GM21737 (cell line): ENCODE data around the gene VTI1A.
"Not testable (repeated sequence)": the region's sequence is repeated elsewhere in the genome, so short reads cannot be mapped to it uniquely, and the experiment has no call there.

Experiments
- ATAC-seq: cut with Tn5 transposase; IDR thresholded peaks from one replicate; pipeline ENCODE4 v1.9.1; 2021; ENCODE audit warnings: mild to moderate bottlenecking, moderate library complexity; ENCODE audit not compliant: unreplicated experiment

Gene VTI1A

DNA sequence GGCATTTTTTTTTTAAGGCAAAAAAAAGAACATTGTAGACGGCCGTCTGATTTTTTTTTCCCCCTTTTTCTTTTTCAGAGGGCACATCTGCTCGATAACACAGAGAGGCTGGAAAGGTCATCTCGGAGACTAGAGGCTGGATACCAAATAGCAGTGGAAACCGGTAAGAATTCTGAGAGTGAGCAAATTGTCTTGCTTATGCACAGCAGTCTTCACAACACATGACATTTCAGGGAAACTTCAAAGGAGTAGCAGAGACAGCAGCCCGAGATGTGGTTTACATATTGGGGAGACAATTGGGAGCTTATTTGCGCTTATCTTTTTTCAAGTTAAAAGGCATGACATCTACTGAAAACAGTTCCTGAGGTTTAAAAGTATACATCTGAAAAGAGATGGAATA, 91.2 kb downstream of the VTI1A start:
- ATAC-seq = no peak

DNA sequence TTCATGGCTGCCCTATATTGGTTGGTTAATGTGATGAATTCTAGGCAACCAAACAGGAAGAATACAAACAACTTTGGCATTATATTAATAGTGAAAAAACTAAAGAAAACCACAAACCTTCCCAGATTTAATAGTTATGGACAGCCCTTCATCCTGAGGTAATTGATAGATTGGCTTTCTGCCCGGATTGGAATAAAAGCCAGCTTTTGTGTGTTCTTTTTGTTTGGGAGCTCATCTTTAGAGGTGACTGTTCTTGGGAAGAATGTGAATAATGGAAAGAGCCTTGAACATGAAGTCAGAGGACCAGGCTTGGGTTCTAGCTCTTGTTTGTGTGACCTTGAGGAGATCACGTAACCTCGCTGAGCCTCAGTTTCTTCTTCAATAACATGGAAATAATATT, 92.3 kb downstream of the VTI1A start:
- ATAC-seq = no peak

DNA sequence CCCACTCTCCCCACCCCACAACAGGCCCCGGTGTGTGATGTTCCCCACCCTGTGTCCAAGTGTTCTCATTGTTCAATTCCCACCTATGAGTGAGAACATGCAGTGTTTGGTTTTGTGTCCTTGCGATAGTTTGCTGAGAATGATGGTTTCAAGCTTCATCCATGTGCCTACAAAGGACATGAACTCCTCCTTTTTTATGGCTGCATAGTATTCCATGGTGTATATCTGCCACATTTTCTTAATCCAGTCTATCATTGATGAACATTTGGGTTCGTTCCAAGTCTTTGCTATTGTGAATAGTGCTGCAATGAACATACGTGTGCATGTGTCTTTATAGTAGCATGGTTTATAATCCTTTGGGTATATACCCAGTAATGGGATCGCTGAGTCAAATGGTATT, 95.8 kb downstream of the VTI1A start:
- not testable (repeated sequence) for ATAC-seq

DNA sequence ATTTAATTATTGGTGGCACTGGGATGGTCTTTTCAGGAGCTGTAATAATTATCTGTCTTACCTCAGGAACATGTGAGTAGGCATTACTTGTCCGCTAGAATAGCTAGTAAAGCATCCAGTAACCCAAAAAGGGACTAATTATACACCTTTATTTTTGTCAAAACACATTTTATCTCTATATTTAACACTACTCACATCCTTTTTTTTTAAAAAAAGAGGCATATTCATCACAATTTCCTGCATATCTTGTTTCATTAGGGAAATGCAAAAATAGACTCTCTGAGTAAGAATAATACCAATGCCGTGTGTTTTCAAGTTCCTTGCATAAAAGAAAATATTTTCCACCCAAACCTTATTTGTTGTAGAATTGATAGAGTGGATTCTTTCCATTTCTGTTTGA, 99.5 kb downstream of the VTI1A start:
- ATAC-seq = no peak

DNA sequence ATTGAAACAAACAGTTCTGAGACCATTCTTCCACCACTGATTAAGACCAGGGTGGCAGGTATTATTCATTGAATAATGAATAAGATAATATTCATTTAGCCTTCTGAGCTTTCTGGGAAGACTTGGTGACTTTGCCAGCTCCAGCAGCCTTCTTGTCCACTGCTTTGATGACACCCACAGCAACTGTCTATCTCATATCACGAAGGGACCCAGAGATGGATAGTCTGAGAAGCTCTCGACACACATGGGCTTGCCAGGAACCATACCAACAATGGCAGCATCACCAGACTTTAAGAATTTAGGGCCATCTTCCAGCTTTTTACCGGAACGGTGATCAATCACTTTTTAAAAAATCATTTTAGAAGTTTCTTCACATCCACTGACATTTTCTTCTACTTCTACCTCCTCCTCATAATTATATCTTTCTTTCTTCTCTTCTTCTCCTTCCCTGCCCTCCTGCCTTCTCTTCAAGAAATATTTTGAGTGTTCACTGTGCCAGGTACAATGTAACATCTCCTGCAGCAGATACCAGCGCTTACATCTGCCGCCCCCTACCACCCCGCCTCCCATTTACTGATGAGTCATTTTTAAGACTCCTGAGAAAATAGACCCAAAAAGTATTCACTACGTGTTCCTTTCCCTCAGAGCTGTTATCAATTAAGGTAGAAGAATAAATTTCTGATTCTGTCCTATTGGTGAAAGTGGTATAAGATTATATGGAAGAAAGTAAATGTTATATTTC, 101.7 kb downstream of the VTI1A start:
- no peak for ATAC-seq

DNA sequence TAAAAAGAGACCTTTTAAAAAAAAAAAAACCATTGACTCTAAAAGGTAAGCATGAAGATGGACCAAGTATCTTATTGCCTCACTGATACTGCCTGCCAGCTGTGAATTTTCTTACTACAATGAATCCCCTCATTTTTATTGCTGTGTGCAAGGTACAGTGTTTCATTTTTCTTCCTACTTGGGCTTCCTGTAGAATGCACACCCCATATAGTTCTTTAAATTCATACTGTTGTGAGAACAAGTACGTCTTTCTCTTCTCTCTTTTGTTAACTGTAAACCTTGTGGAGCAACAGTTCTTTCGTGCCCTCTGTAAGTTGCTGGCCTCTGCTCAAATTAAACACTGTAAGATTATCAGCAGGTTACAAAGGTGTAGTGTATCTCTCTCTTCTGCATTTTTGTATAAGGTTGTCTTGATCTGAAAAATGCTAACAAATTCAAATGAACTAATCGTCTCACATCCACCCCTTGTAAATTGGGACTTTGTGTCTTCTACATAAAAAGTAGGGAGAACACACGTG, 105.6 kb downstream of the VTI1A start:
- ATAC-seq = no peak

DNA sequence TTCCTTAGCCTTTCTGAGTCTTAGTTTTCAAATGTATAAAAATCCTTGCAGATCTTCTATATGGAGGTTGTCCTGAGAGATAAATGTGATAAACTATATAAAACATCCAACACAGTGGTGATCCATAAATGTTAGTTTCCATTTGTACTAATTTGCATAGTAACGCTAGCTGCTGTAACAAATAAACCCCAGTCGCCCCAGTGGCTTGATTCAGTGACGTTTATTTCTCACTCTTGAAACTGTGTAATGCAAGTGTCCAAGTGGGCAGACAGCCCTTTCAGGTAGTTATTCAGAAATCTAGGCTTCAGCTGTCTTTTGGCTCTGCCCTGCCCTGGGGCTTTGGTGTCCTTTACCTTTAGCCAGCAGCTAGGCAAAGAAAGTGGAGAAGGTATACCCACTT, 106.3 kb downstream of the VTI1A start:
- ATAC-seq = no peak

DNA sequence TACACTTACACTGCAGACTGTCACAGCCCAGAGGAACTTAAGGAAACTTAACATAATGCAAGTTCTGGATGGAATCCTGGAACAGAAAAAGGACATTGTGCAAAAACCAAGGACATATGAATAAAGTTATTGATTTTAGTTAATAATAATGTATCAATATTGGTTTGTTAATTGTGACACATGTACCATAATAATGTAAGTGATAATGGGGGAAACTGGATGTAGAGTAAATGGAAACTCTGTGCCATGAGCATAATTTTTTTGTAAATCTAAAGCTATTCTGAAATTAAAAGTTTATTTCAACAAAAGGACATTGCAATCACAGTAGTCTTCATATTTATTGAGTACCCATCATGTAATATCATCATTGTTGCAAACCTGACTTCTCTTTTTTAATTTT, 107.2 kb downstream of the VTI1A start:
- no peak for ATAC-seq

DNA sequence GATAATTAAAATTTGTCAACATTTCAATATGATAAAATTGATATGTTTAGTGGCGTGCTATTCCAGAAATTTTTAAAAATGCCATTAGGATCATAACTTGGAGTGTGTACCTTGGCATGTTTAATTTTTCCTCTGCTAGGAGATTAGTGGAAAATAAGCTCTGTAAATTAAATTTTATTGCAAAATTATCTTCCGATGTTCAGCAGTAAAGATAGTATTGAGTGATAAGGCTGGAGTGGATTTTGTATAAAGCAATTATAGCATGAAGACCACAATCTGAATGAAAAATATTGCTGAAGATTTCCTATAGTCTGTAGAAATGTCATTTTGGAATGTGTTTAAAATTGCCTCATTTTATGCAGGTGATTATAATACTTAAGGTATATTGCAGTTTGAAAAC, 110.2 kb downstream of the VTI1A start:
- ATAC-seq = no peak

DNA sequence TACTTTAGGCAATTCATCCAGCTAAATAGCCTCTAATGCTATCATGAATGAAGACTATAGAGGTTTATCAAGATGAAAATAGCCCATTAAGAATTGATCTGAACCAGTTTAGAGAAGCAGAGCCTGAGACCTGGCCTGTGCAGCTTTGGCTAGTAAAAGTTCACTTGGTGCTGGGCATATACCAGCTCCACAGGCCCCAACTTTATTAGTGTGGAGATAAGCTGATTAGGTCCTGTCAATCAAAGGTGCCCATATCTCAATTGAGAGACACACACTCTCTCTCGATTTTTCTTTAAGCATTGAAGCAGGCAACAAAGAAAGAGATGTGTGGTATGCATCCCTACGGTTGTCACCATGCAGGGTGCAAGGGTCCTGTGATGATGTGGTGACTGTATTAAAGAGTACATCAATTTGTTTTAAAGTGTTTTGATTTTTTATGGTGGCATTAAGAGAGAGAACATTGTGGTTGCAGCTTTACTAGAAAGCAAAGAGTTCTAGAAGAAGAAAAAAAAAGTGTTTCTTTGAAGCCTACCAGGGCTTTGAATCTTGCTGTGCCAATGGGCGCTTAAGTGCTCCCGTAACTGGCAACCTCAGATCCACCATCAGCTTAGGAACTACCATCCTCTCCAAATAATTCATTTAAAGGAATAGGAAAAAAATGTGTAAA, 111.6 kb downstream of the VTI1A start:
- no peak for ATAC-seq

DNA sequence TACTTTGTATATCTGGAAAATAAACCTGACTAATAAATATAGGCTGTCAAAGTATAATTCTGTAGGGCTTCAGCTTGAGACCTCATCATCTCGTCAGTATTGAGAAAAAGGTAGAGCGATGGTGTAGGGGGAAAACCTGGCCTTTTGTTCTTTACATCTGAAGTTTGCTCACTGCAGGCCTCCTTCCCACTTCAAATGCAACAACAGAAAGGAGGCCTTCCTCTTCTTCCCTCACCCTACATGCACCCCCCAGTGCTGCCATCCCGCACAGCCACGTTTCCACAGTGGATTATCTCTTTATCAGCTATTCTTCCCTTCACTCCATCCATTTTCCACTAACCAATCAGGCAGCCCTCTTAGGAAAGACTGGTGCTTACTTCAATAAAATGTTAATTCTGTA, 112.3 kb downstream of the VTI1A start:
- no peak for ATAC-seq

DNA sequence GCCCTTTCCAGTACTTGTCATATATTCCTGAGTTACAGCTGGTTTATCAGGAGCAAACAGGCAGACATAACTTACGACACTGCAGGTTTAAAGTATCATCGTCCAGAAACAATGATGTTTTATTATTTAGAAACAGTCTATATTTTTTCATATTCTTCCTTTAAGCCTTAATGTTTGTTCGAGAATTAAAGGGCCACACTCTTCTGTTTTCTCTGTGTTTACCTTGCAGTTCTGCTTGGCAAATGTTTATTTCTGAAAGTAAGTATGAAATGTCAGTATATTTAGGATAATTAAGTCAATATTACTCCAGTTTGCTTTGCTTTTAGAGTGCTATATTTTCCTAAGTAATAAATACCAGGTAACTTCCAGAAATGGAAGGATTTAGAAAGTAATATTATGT, 115.1 kb downstream of the VTI1A start:
- ATAC-seq = no peak

DNA sequence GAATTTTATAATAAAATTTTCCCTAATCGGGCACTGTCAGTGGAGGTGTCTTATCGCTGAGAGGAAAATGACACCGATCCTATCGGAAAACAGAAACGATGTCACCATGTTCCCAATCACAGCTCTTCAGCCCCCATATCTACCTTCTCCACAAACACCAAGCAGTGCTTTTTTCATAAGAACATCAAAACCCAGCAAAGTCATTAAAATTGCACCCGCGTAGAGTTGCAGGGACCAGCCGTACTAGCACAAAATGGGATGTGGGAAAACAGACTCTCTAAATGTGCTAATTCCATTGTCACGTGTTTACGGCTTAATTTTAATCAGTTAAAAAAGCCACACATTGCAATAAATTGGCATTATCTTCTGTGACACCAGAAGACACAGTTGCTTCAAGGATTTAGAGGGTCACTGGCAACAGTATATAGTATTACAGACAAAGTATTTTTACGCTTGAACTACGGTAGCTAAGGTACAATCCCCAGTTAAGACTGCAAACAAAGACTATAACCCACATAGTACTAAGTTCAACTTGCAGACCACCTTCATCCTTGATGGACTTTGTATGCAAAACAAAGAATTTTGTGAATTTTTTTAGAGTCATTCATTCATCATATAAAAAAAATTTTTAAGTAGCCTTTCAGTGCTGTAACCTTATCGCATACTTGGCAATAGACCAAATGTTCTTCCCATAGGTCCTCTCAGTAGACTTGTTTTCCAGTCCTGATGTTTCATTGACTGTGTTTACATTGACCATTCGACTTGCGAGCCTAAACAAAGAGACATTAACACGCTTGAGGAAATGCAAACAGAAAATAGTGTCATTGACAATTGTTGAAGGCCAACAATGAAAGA, 116.0 kb downstream of the VTI1A start:
- no peak for ATAC-seq

DNA sequence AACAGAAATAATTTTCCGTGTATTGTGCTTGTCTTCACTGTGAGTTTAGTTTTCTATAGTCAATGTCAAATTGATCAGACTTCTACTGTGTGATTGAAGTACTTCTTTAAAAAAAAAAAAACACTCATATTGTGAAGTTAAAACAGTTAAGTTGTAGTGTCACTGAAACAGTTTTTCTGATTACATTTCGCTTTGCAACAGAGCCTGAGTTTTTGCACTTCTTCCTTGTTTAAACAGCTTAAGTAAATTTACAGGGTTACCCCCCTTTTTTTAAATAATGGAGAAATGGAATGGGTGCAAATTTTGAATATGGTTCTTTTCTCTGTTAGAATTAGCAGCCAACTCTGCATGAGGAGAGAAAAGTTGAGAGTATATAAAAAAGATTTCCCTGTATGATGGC, 117.3 kb downstream of the VTI1A start:
- ATAC-seq = no peak

DNA sequence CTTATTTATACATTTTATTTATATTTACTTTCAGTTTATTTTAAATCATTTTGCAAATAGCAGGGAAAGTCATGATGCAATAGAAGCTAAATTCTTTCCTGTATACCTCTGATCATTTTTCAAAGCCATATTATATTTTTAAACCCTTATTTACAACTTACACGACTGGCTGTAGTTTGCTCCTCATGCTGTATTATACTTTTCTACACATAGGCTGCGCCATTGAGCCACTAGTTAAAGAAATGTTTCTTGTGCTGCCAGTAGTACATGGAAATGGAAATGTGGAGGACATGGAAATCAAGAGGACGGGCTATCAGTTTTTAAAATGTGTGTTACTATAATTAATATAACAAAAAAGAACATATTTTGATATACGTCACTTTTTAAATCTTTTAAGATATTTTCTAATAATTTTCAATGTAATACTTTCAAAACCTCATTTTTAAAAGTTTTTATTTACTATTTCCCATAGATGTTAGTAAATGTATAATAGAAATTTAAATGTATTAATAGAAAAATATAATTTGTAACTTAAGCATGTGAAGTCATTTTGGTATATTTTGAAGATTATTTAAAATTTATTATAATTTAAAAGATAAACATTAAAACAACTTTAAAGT, 118.5 kb downstream of the VTI1A start:
- no peak for ATAC-seq

DNA sequence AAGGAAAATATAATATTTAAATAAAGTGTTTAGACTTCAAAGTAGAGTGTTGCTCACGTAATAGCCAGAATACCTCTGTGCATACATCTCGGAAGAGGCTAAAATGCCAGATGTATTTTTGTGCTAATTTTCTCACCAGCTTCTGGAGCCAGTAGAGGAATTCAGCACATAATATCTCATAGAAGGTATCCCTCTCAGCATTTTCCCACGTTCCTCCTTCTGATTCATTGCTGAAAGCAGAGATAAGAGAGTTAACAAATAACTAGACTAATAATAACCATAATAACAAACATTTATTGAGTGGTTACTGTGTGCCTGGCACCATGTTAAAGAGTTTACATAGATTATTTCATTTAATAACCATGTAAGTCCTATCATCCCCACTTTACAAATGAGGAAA, 123.6 kb downstream of the VTI1A start:
- no peak for ATAC-seq

DNA sequence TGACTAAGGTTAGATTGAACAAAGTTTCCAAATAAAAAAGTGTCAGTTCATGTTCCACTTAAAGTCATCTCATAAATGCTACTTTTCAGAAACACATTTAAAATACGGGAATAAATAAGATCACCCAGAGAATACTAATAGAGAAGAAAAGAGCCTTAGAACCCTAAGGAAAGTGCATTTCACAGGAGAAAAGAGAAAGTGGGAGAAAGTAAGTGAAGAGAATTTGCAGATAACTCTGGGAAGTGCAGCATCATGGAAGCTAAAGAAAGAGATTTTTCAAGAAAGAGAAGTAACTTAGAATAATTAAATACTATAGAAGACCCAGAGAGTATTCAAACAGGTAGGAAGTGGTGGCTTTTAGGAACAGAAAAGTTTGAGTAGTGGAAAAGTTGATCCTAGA, 132.6 kb downstream of the VTI1A start:
- no peak for ATAC-seq

DNA sequence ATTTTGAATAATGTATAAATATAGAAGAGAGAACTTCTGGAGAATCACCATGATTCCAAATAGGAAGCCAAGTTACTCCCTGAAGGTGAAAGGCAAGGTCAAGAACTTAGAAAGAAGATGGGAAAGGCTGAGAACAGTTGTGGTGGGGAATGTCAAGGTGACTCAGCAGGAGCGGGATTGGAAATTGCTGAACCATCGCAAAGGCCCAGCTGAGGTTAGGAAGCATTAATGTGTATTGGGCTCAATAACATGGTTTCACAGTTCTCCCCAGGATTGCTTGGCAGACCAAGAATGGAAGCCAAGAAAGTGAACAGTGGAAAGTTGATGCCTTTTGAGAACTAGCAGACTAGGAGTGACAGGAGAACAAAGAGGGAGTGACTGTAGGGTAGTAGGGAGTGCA, 133.3 kb downstream of the VTI1A start:
- ATAC-seq = no peak

DNA sequence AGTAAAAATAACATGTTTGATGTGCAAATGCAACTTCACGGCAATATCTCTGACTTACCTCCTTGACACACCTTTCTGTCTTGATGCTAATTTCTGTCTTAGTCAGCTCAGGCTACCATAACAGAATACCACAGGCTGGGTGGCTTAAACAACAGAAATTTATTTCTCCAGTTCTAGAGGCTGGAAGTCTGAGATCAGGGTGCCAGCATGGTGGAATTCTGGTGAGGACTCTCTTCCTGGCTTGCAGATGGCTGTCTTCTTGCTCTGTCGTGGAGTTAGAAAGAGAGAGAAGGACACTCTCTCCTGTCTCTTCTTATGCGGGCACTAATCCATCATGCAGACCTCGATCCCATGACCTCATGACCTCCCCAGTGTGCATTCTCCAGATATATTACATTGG, 134.9 kb downstream of the VTI1A start:
- no peak for ATAC-seq

DNA sequence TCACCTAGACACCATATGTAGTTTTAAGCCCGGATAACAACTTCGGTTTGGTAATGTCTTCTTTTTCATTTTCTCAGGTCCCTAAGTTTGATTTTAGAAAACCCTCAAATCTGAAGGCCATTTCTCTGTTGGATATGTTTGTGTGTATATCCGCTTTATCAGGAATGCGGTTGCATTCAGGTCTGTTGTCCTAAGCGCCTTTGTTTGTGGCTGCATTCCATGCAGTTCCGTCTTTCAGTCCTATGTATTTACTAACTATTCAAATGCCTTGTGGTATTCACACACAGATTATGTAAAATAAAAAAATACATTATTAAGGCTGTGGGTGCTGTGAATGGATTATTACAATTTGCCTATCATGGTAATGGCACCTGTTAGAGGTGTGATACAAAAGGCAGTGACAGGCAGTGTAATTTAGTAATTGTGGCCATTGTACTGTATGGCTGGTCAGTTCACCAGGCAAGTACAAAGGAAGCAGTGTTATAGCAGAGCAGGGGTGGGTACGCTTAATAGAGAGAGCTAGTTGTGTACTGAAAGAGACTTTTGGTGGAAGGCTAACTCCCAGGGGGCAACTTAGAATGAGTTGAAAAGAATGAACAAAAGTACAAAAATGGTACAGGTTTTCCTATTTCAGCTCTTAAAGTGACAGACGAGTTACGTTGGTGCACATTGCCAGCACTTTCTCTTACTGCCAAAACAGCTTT, 136.4 kb downstream of the VTI1A start:
- ATAC-seq = no peak

DNA sequence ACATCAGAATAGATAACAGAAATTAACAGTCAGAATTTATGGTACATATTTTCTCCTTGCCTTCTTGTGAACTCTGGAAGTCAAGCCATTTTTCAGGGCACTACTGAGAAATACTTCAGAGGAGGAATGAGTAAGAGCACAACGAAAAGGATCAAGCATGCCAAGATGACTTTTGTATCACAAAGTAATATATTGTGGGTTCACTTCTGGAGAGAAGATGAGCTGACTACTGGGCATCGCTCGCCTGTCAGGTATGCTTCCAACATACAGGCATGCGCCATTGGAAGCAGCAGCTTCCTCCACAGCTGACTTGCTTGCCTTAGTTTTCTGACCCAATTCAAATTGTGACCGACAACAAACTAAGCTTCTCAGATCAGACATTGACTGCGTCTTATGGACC, 137.3 kb downstream of the VTI1A start:
- ATAC-seq = no peak
